Vagina (tissue), 2 donors: ENCODE results near the gene PLCL1.

Source experiments
- POLR2A ChIP-seq, 2 donors: fragments of 450-650 bp; IDR thresholded peaks; one replicate each; pipeline ENCODE4 v1.6.1; 2017; ENCODE audit warnings: antibody characterized with exemption in 2 of 2, mild to moderate bottlenecking in 2 of 2, moderate library complexity in 2 of 2
- POLR2AphosphoS5 ChIP-seq, 2 donors: sonication (generic); formaldehyde crosslinking; IDR thresholded peaks; one replicate each; pipeline ENCODE4 v1.9.0; 2017; ENCODE audit warnings: antibody characterized with exemption in 2 of 2, mild to moderate bottlenecking in 2 of 2, low read depth in 1 of 2; ENCODE audit not compliant: insufficient read depth in 1 of 2
- TF ChIP-seq, protein P1 (sequence below), 3 experiments: fragments of 450-650 bp in 2 of 3; fragments of 200-600 bp in 1 of 3; sonication (generic) in 1 of 3; IDR thresholded peaks; one replicate each; pipeline ENCODE4 v1.5.1; 2017 to 2019; ENCODE audit warnings: antibody characterized with exemption in 3 of 3, mild to moderate bottlenecking in 2 of 3, moderate library complexity in 2 of 3

- TF ChIP-seq, protein P1, sequence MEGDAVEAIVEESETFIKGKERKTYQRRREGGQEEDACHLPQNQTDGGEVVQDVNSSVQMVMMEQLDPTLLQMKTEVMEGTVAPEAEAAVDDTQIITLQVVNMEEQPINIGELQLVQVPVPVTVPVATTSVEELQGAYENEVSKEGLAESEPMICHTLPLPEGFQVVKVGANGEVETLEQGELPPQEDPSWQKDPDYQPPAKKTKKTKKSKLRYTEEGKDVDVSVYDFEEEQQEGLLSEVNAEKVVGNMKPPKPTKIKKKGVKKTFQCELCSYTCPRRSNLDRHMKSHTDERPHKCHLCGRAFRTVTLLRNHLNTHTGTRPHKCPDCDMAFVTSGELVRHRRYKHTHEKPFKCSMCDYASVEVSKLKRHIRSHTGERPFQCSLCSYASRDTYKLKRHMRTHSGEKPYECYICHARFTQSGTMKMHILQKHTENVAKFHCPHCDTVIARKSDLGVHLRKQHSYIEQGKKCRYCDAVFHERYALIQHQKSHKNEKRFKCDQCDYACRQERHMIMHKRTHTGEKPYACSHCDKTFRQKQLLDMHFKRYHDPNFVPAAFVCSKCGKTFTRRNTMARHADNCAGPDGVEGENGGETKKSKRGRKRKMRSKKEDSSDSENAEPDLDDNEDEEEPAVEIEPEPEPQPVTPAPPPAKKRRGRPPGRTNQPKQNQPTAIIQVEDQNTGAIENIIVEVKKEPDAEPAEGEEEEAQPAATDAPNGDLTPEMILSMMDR (IDR thresholded peaks at IDR 0.05): no peak
- TF ChIP-seq POLR2A (IDR thresholded peaks at IDR 0.05) (no peak), POLR2AphosphoS5 (IDR thresholded peaks at IDR 0.05; ENCODE audit: insufficient read depth in 1 of 2, low read depth in 1 of 2) (no peak)
Observed at GRCh38 chr2:197908156-197908555, 103.8 kb downstream of the PLCL1 start.
